CD4-positive, alpha-beta memory T cell (primary cell): ENCODE data around the gene ATN1. TPM values are rescaled to one million over a fixed set of nuclear protein-coding genes. Genes with fewer than 3 reads are reported as not detected.
"Not testable (repeated sequence)": the region's sequence is repeated elsewhere in the genome, so short reads cannot be mapped to it uniquely, and the experiment has no call there.

ENCODE experiments used
- CTCF ChIA-PET: fragments of 350-600 bp; sonication (Branson Sonifier 250); formaldehyde crosslinking; loops from one replicate; lab custom pipeline; 2021; ENCODE audit warnings: inconsistent platforms; ENCODE audit not compliant: partially characterized antibody; lab: Charles Lee
- POLR2A ChIA-PET: fragments of 350-600 bp; sonication (Branson Sonifier 250); formaldehyde crosslinking; loops from one replicate; lab custom pipeline; 2021; ENCODE audit not compliant: partially characterized antibody; lab: Charles Lee
- DNase-seq, 5 donors: peaks; one replicate each; pipeline versions ENCODE4 v3.0.0 to v3.0.0-alpha.2; 2020 to 2022; ENCODE audit warnings: mixed read lengths in 1 of 5
- H3K27ac ChIP-seq: one replicate; pipeline ENCODE4 v1.7.0; 2013; ENCODE audit warnings: low read depth, low read length
- H3K27me3 ChIP-seq: 2 replicates; pipeline ENCODE4 v1.7.0; 2013; ENCODE audit warnings: mild to moderate bottlenecking, low read length, moderate library complexity; ENCODE audit not compliant: insufficient read depth
- H3K36me3 ChIP-seq: 2 replicates; pipeline ENCODE4 v1.7.0; 2013; ENCODE audit warnings: mild to moderate bottlenecking, low read length, moderate library complexity; ENCODE audit not compliant: insufficient read depth
- H3K4me1 ChIP-seq: 2 replicates; pipeline ENCODE4 v1.7.0; 2013; ENCODE audit warnings: mild to moderate bottlenecking, low read length, moderate library complexity; ENCODE audit not compliant: insufficient read depth
- H3K4me3 ChIP-seq, 2 donors: one replicate each; pipeline ENCODE4 v1.7.0; 2013; ENCODE audit warnings: low read length in 2 of 2, mild to moderate bottlenecking in 1 of 2
- H3K9me3 ChIP-seq, 2 donors: one replicate each; pipeline ENCODE4 v1.7.0; 2013; ENCODE audit warnings: low read length in 2 of 2, control low read depth in 1 of 2; ENCODE audit not compliant: control insufficient read depth in 1 of 2
- H3K27ac Mint-ChIP-seq, 7 donors: one replicate each; pipeline ENCODE4 v1.8.0; 2020 to 2021; ENCODE audit warnings: mixed read lengths in 7 of 7, mild to moderate bottlenecking in 6 of 7, inconsistent platforms in 3 of 7, moderate library complexity in 3 of 7
- H3K27me3 Mint-ChIP-seq, 2 donors: one replicate each; pipeline ENCODE4 v1.8.0; 2020 to 2021; ENCODE audit warnings: mixed read lengths in 2 of 2
- H3K36me3 Mint-ChIP-seq, 2 donors: one replicate each; pipeline ENCODE4 v1.8.0; 2020 to 2021; ENCODE audit warnings: mixed read lengths in 2 of 2, inconsistent platforms in 1 of 2, mild to moderate bottlenecking in 1 of 2
- H3K4me1 Mint-ChIP-seq, 4 donors: one replicate each; pipeline ENCODE4 v1.8.0; 2020 to 2021; ENCODE audit warnings: mixed read lengths in 4 of 4, mild to moderate bottlenecking in 1 of 4
- H3K4me3 Mint-ChIP-seq, 8 donors: one replicate each; pipeline ENCODE4 v1.8.0; 2020 to 2021; ENCODE audit warnings: mixed read lengths in 8 of 8, mild to moderate bottlenecking in 7 of 8, moderate library complexity in 6 of 8, inconsistent platforms in 3 of 8
- H3K9me3 Mint-ChIP-seq, 8 donors: one replicate each; pipeline ENCODE4 v1.8.0; 2020 to 2021; ENCODE audit warnings: mixed read lengths in 8 of 8, mild to moderate bottlenecking in 5 of 8, inconsistent platforms in 3 of 8, moderate library complexity in 1 of 8
- intact Hi-C: fragments of 100-400 bp; cut with micrococcal nuclease; formaldehyde crosslinking; loops from one replicate; pipeline ENCODE4 v1.15.1; 2023
- polyA plus RNA-seq, 2 donors: library from polyadenylated mRNA; unstranded; fragments of 300-500 nt; fragmentation: Illumina TruSeq; gene quantifications; one replicate each; pipeline ENCODE4 v1.2.3, GENCODE V29; 2021
- total RNA-seq, 2 experiments: library from RNA; stranded (reverse); gene quantifications; one replicate each; pipeline ENCODE4 v1.2.3, GENCODE V29; 2021

The ATN1 gene
- total and polyA plus RNA-seq, 4 experiments from 2014 or later: 0.16 to 33.0 (median 16.7) TPM

- H3K36me3 ChIP-seq: no peaks in the 10 kb centered on the region
- ChIA-PET POLR2A (interaction anchor here (0.7 to 4.0 kb wide), 35 partner anchors 9 to 351 kb away, joined by 3 to 133 read pairs (median 6); partner anchors contain the start of genes ATN1, C12orf57, CDCA3 and COPS7A), CTCF (interaction anchor here (0.6 to 4.4 kb wide), 20 partner anchors 8 to 217 kb away, joined by 3 to 151 read pairs (median 4); partner anchors contain the start of genes C1RL, CDCA3, LRRC23 and SPSB2)
- H3K9me3 ChIP-seq: no peaks in the 10 kb centered on the region
- peak overlapping the region; percentile 92 to 98 (median 95) for H3K27ac Mint-ChIP-seq
- intact Hi-C loops: loop anchor here (1.0 kb wide), 5 partner anchors 13 to 127 kb away; partner anchors contain the start of genes ENO2, LPCAT3, LRRC23 and SPSB2
- H3K4me1 Mint-ChIP-seq: peaks cover 5 to 15% (median 11%) of the 10 kb centered on the region in 4 donors
- no peaks in the 10 kb centered on the region for H3K9me3 Mint-ChIP-seq
- peak overlapping the region; percentile 82 to 87 (median 84) for H3K4me3 Mint-ChIP-seq
- DNase-seq: no peak
- H3K27me3 ChIP-seq: no peaks in the 10 kb centered on the region
- no peaks in the 10 kb centered on the region for H3K27me3 Mint-ChIP-seq
- peaks cover 16% of the 10 kb centered on the region for H3K4me1 ChIP-seq
- H3K27ac ChIP-seq: peak overlapping the region; percentile 91
- peak overlapping the region; percentile 74 to 93 for H3K4me3 ChIP-seq
- no peaks in the 10 kb centered on the region for H3K36me3 Mint-ChIP-seq
Measured at GRCh38 chr12:6891646-6892001, 36.1 kb upstream of the ATN1 start.

- H3K27ac Mint-ChIP-seq: peak overlapping the region in 4 of 7 donors; percentile 12 to 95 (median 38)
- H3K9me3 Mint-ChIP-seq, H3K36me3 Mint-ChIP-seq, H3K4me3 ChIP-seq, H3K27ac ChIP-seq, H3K27me3 Mint-ChIP-seq, H3K27me3 ChIP-seq, DNase-seq, intact Hi-C loops, H3K9me3 ChIP-seq, H3K36me3 ChIP-seq: not testable (repeated sequence)
- H3K4me3 Mint-ChIP-seq: peak overlapping the region in 2 of 8 donors; percentile 27 to 40
- peaks cover 5 to 15% (median 11%) of the 10 kb centered on the region in 4 donors for H3K4me1 Mint-ChIP-seq
- POLR2A ChIA-PET: interaction anchor here (2.4 to 4.0 kb wide), 2 partner anchors 22 to 33 kb away, joined by 18 to 133 read pairs; partner anchors contain the start of gene SPSB2
- peaks cover 16% of the 10 kb centered on the region for H3K4me1 ChIP-seq
- CTCF ChIA-PET: interaction anchor here (0.6 to 4.4 kb wide), 5 partner anchors 10 to 22 kb away, joined by 3 to 151 read pairs (median 10); partner anchors contain the start of genes SPSB2 and TPI1
Measured at GRCh38 chr12:6892683-6893082, 35.1 kb upstream of the ATN1 start.

GRCh38 chr12:6894321-6894720 lies 33.4 kb upstream of the ATN1 start:
- Histone ChIP-seq H3K9me3 (no peaks in the 10 kb centered on the region), H3K27me3 (no peaks in the 10 kb centered on the region), H3K36me3 (no peaks in the 10 kb centered on the region), H3K27ac (no peak overlapping the region), H3K4me1 (peaks cover 16% of the 10 kb centered on the region), H3K4me3 (no peak overlapping the region)
- intact Hi-C loops: no loop called here
- Mint-ChIP-seq H3K36me3 (no peaks in the 10 kb centered on the region), H3K27me3 (no peaks in the 10 kb centered on the region), H3K4me3 (no peak overlapping the region), H3K9me3 (peaks cover 0 to 2% (median 0%) of the 10 kb centered on the region in 8 donors), H3K27ac (no peak overlapping the region), H3K4me1 (peaks cover 5 to 15% (median 11%) of the 10 kb centered on the region in 4 donors)
- ChIA-PET CTCF (interaction anchor here (4.4 kb wide), 1 partner anchor 24 kb away, joined by 151 read pairs; the partner anchor contains the start of genes SPSB2 and TPI1), POLR2A (interaction anchor here (0.9 to 1.0 kb wide), 2 partner anchors 11 to 21 kb away, joined by 3 read pairs; partner anchors contain the start of gene SPSB2)
- DNase-seq: no peak

- no peak overlapping the region for H3K27ac Mint-ChIP-seq
- Histone ChIP-seq H3K4me1 (peaks cover 3% of the 10 kb centered on the region), H3K36me3 (no peaks in the 10 kb centered on the region), H3K9me3 (no peaks in the 10 kb centered on the region), H3K27ac (no peak overlapping the region), H3K27me3 (no peaks in the 10 kb centered on the region), H3K4me3 (no peak overlapping the region)
- H3K4me3 Mint-ChIP-seq: no peak overlapping the region
- H3K36me3 Mint-ChIP-seq: no peaks in the 10 kb centered on the region
- intact Hi-C loops: no loop called here
- no peaks in the 10 kb centered on the region for H3K27me3 Mint-ChIP-seq
- DNase-seq: no peak
- ChIA-PET POLR2A (no interaction called here), CTCF (interaction anchor here (0.8 to 1.2 kb wide), 4 partner anchors 11 to 211 kb away, joined by 3 to 7 read pairs (median 4); no protein-coding TSS in a partner anchor)
- peaks cover 0 to 2% (median 0%) of the 10 kb centered on the region in 8 donors for H3K9me3 Mint-ChIP-seq
- H3K4me1 Mint-ChIP-seq: peaks cover 0 to 8% (median 2%) of the 10 kb centered on the region in 4 donors
Measured at GRCh38 chr12:6896846-6897435, 30.8 kb upstream of the ATN1 start.

- POLR2A ChIA-PET: interaction anchor here (1.0 kb wide), 1 partner anchor 26 kb away, joined by 5 read pairs; the partner anchor contains the start of gene SPSB2
- Mint-ChIP-seq H3K9me3 (peaks cover 0 to 2% (median 0%) of the 10 kb centered on the region in 8 donors), H3K27ac (peak overlapping the region in 2 of 7 donors; percentile 1 to 61)
Measured at GRCh38 chr12:6899427-6899826, 28.3 kb upstream of the ATN1 start.

GRCh38 chr12:6899837-6900519 lies 27.8 kb upstream of the ATN1 start:
- intact Hi-C loops: no loop called here
- Mint-ChIP-seq H3K4me3 (no peak overlapping the region), H3K36me3 (no peaks in the 10 kb centered on the region), H3K9me3 (peaks cover 0 to 2% (median 0%) of the 10 kb centered on the region in 8 donors), H3K27me3 (no peaks in the 10 kb centered on the region), H3K27ac (peak overlapping the region in 1 of 7 donors; percentile 1), H3K4me1 (peaks cover 0 to 10% (median 8%) of the 10 kb centered on the region in 4 donors)
- Histone ChIP-seq H3K36me3 (no peaks in the 10 kb centered on the region), H3K27ac (no peak overlapping the region), H3K4me1 (peaks cover 13% of the 10 kb centered on the region), H3K27me3 (no peaks in the 10 kb centered on the region), H3K4me3 (no peak overlapping the region), H3K9me3 (no peaks in the 10 kb centered on the region)
- POLR2A ChIA-PET: interaction anchor here (1.0 kb wide), 1 partner anchor 27 kb away, joined by 5 read pairs; the partner anchor contains the start of gene SPSB2
- DNase-seq: no peak
- CTCF ChIA-PET: interaction anchor here (1.2 to 1.3 kb wide), 2 partner anchors 9 to 25 kb away, joined by 4 to 8 read pairs; no protein-coding TSS in a partner anchor

More at GRCh38 chr12:6899427-6899826, 28.3 kb upstream of the ATN1 start:
- Histone ChIP-seq H3K27me3 (no peaks in the 10 kb centered on the region), H3K4me1 (peaks cover 10% of the 10 kb centered on the region), H3K4me3 (no peak overlapping the region), H3K9me3 (no peaks in the 10 kb centered on the region), H3K36me3 (no peaks in the 10 kb centered on the region), H3K27ac (no peak overlapping the region)
- no peak overlapping the region for H3K4me3 Mint-ChIP-seq
- DNase-seq: no peak
- H3K27me3 Mint-ChIP-seq: no peaks in the 10 kb centered on the region
- peaks cover 0 to 10% (median 8%) of the 10 kb centered on the region in 4 donors for H3K4me1 Mint-ChIP-seq
- CTCF ChIA-PET: interaction anchor here (0.8 to 1.3 kb wide), 3 partner anchors 8 to 25 kb away, joined by 4 to 8 read pairs (median 4); partner anchors contain the start of gene ENO2
- intact Hi-C loops: no loop called here
- H3K36me3 Mint-ChIP-seq: no peaks in the 10 kb centered on the region
